Prostate gland (tissue), 2 donors: ENCODE data around the gene RNF115.

ENCODE experiments used
- POLR2A ChIP-seq: fragments of 450-650 bp; IDR thresholded peaks from one replicate; pipeline ENCODE4 v1.6.1; 2016; ENCODE audit warnings: antibody characterized with exemption, mild to moderate bottlenecking
- POLR2AphosphoS5 ChIP-seq: sonication (generic); formaldehyde crosslinking; IDR thresholded peaks from one replicate; pipeline ENCODE4 v1.6.1; 2017; ENCODE audit warnings: antibody characterized with exemption
- TF ChIP-seq, protein P1 (sequence below), 4 experiments: fragments of 200-600 bp in 2 of 4; fragments of 450-650 bp in 2 of 4; sonication (generic) in 2 of 4; IDR thresholded peaks; 1 replicate in 3 of 4; 2 replicates in 1 of 4; pipeline ENCODE4 v1.5.1; 2016 to 2019; ENCODE audit warnings: antibody characterized with exemption in 4 of 4, mild to moderate bottlenecking in 2 of 4, moderate library complexity in 2 of 4

DNA sequence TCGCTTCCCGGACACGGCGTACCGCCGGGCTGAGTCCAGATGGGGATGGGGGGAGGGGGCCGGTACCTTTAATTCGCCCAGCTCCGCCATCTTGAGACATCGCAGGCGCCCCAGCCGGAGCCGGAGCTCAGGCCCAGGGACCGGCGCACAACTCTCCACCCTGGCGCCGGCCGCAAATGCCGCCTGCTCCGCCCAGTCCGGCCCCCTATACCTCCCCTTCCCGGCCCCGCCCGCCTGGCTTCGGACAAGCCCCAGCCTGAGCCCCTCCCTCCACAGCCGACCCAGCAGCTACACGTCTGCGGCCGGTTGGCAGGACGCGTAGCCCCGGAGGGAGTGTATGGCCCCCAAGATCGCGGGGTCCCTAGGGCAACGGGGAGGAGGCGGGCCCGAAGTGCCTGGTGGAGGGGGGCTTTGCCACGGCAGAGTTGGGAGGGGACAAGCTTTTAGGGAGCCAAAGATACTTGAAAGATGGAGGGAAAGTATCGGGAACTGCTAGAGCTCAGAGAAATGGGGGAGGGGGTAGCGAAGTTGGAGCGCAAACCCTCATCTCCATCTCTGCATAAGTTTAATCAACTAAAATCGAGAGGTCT lies 35.1 kb upstream of the RNF115 start, which contains the start of gene PIAS3:
- TF ChIP-seq, protein P1, sequence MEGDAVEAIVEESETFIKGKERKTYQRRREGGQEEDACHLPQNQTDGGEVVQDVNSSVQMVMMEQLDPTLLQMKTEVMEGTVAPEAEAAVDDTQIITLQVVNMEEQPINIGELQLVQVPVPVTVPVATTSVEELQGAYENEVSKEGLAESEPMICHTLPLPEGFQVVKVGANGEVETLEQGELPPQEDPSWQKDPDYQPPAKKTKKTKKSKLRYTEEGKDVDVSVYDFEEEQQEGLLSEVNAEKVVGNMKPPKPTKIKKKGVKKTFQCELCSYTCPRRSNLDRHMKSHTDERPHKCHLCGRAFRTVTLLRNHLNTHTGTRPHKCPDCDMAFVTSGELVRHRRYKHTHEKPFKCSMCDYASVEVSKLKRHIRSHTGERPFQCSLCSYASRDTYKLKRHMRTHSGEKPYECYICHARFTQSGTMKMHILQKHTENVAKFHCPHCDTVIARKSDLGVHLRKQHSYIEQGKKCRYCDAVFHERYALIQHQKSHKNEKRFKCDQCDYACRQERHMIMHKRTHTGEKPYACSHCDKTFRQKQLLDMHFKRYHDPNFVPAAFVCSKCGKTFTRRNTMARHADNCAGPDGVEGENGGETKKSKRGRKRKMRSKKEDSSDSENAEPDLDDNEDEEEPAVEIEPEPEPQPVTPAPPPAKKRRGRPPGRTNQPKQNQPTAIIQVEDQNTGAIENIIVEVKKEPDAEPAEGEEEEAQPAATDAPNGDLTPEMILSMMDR (IDR thresholded peaks at IDR 0.05): peak in 1 of 4 experiments; percentile 10
- TF ChIP-seq POLR2A: peak; percentile 94
- TF ChIP-seq POLR2AphosphoS5: peak; percentile 85
